Measurements from ENCODE around the gene CDC123. TPM values are rescaled to one million over a fixed set of nuclear protein-coding genes. Genes with fewer than 3 reads are reported as not detected.

Gene CDC123
- total and polyA plus RNA-seq, 2 of the 4 experiments (the other 2 are of a cell fraction): 100 to 203 TPM

DNA sequence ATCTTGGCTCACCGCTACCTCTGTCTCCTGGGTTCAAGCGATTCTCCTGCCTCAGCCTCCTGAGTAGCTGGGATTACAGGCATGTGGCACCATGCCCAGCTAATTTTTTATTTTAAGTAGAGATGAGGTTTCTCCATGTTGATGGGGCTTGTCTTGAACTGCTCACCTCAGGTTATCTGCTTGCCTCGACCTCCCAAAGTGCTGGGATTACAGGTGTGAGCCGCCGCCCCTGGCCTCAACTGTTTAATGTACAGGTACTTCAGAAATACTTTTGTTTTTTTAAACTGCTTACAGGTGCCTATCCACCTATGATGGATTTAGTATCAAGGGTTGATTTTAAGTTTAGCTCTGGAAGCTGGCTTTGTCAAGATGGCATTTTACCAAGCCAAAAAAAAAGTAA is 55.6 kb downstream of the CDC123 start:
- in situ Hi-C loops (cut with MboI; ENCODE audit: low sequenced_read_pairs) (loop anchor here (25.0 kb wide), 1 partner anchor 811 kb away; no protein-coding TSS in a partner anchor), dilution Hi-C loops (cut with HindIII; ENCODE audit: low sequenced_read_pairs, unreplicated experiment) (no loop called here), intact Hi-C loops (cut with micrococcal nuclease) (no loop called here)
- Histone ChIP-seq H3K4me1 (ENCODE audit: control insufficient read depth, insufficient read depth, low read length) (peaks cover 2% of the 10 kb centered on the region; the same call in 1 of the 2 replicates), H2AK5ac (ENCODE audit: low read depth, low read length) (no peak overlapping the region), H3K56ac (ENCODE audit: extremely low read depth, insufficient read depth, low read length) (no peak overlapping the region), H3K4ac (ENCODE audit: low read depth, low read length) (no peak overlapping the region), H3K9ac (ENCODE audit: low read depth, low read length) (no peak overlapping the region), H3K27ac (ENCODE audit: insufficient read depth, low read length) (no peak overlapping the region), H3K23ac (ENCODE audit: low read depth, low read length) (no peak overlapping the region), H2AFZ (replicated peaks; ENCODE audit: low read length, poor library complexity) (no peak overlapping the region), H4K20me1 (ENCODE audit: insufficient read depth, low read length) (no peaks in the 10 kb centered on the region), H4K5ac (ENCODE audit: low read depth, low read length) (no peak overlapping the region), H3K27me3 (ENCODE audit: control insufficient read depth, insufficient read depth, low read length) (no peaks in the 10 kb centered on the region), H3K4me2 (ENCODE audit: low read depth, low read length) (no peak overlapping the region), H3K36me3 (ENCODE audit: control insufficient read depth, insufficient read depth, low read length) (peaks cover 23% of the 10 kb centered on the region), H2BK5ac (ENCODE audit: low read depth, low read length, poor library complexity, severe bottlenecking) (no peak overlapping the region), H3K9me1 (ENCODE audit: insufficient read depth, low read length) (no peaks in the 10 kb centered on the region), H3K79me1 (ENCODE audit: low read depth in 1 of 2, low read length in 2 of 2) (no peaks in the 10 kb centered on the region), H4K91ac (ENCODE audit: insufficient read depth, low read depth, low read length) (no peak overlapping the region), H2BK120ac (ENCODE audit: low read depth, low read length) (no peak overlapping the region), H3K9me3 (ENCODE audit: control insufficient read depth, insufficient read depth, low read length) (no peaks in the 10 kb centered on the region), H3K4me3 (ENCODE audit: insufficient read depth, low read depth, low read length) (no peak overlapping the region), H4K8ac (ENCODE audit: low read depth in 2 of 2, low read length in 2 of 2) (no peak overlapping the region), H2BK15ac (ENCODE audit: low read depth, low read length) (no peak overlapping the region), H3K14ac (replicated peaks; ENCODE audit: low read depth, low read length) (no peak overlapping the region), H2BK20ac (ENCODE audit: low read depth, low read length) (no peak overlapping the region), H3K18ac (ENCODE audit: low read depth, low read length) (no peak overlapping the region), H2AK9ac (replicated peaks; ENCODE audit: low read depth, low read length, poor library complexity) (no peak overlapping the region)
- no CpG with 5 or more reads among the region's 5 CpGs for WGBS, 2 experiments (ENCODE audit: extremely low coverage in 2 of 2, insufficient read length in 1 of 2)
- ATAC-seq (ENCODE audit: low read depth) (no peak), DNase-seq (no peak)
- no peak for TF ChIP-seq SMC3 (IDR thresholded peaks at IDR 0.05; ENCODE audit: low read depth, low read length)
- TF ChIP-seq BHLHE40 (IDR thresholded peaks at IDR 0.05; ENCODE audit: low read depth, low read length): no peak
- no peak for TF ChIP-seq ELK1 (IDR thresholded peaks at IDR 0.05; ENCODE audit: borderline replicate concordance, low read depth, low read length)
- TF ChIP-seq MAFK (IDR thresholded peaks at IDR 0.05; ENCODE audit: low read depth, low read length): no peak
- no peak for TF ChIP-seq CHD1 (IDR thresholded peaks at IDR 0.05; ENCODE audit: low read depth, low read length)
- TF ChIP-seq USF2 (IDR thresholded peaks at IDR 0.05; ENCODE audit: low read depth, low read length): no peak
- no peak for TF ChIP-seq CEBPB (IDR thresholded peaks at IDR 0.05; ENCODE audit: low read depth, low read length)
- TF ChIP-seq FOS (IDR thresholded peaks at IDR 0.05; ENCODE audit: low read depth, low read length): no peak
- TF ChIP-seq, protein P1, sequence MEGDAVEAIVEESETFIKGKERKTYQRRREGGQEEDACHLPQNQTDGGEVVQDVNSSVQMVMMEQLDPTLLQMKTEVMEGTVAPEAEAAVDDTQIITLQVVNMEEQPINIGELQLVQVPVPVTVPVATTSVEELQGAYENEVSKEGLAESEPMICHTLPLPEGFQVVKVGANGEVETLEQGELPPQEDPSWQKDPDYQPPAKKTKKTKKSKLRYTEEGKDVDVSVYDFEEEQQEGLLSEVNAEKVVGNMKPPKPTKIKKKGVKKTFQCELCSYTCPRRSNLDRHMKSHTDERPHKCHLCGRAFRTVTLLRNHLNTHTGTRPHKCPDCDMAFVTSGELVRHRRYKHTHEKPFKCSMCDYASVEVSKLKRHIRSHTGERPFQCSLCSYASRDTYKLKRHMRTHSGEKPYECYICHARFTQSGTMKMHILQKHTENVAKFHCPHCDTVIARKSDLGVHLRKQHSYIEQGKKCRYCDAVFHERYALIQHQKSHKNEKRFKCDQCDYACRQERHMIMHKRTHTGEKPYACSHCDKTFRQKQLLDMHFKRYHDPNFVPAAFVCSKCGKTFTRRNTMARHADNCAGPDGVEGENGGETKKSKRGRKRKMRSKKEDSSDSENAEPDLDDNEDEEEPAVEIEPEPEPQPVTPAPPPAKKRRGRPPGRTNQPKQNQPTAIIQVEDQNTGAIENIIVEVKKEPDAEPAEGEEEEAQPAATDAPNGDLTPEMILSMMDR (conservative IDR thresholded peaks at IDR 0.05; ENCODE audit: low read depth, low read length): no peak
- POLR2A ChIA-PET (ENCODE audit: unreplicated experiment): no interaction called here
- no TSS peak for BruUV-seq (replicated peaks)
- CTCF ChIA-PET: interaction anchor here (0.6 kb wide), 1 partner anchor 13 kb away, joined by 3 read pairs; no protein-coding TSS in a partner anchor

Measured in IMR-90 (cell line).